HepG2 (cell line): ENCODE measurements around the gene TPH1. TPM values are rescaled to one million over a fixed set of nuclear protein-coding genes. Genes with fewer than 3 reads are reported as not detected.

ENCODE experiments used
- ATAC-seq: fragments of 200-7000 bp; cut with Tn5 transposase; 3 replicates; pipeline ENCODE4 v1.9.1; 2020; ENCODE audit warnings: mild to moderate bottlenecking, moderate library complexity
- BruUV-seq: library from RNA; stranded (reverse); fragments of 400-500 nt; replicated peaks from 2 replicates; lab custom pipeline; 2021; lab: Mats Ljungman, UMichigan
- CTCF ChIA-PET: fragments of 300-600 bp; formaldehyde crosslinking; extraction: SDS; loops from one replicate; lab custom pipeline; 2021; ENCODE audit warnings: low total read pairs, inconsistent platforms, low intra/inter-chr PET ratio; lab: Yijun Ruan, JAX
- POLR2A ChIA-PET: fragments of 350-600 bp; sonication (Branson Sonifier 250); formaldehyde crosslinking; loops from one replicate; lab custom pipeline; 2020; ENCODE audit warnings: antibody characterized with exemption, inconsistent platforms; lab: Yijun Ruan, JAX
- DNase-seq: peaks from one replicate; pipeline ENCODE4 v3.0.0-alpha.2; 2015; ENCODE audit warnings: low spot score
- FAIRE-seq: peaks from 3 replicates; lab custom pipeline; 2011; peaks lifted over from hg19 to GRCh38; lab: Jason Lieb, UNC
- H2AFZ ChIP-seq: one replicate; pipeline ENCODE4 v1.6.1; 2011; ENCODE audit warnings: low read length, inconsistent platforms
- H3K27ac ChIP-seq: fragments of 300-600 bp; 3 replicates; pipeline ENCODE4 v1.8.0; 2011; ENCODE audit warnings: mixed run types, mild to moderate bottlenecking, mixed read lengths, low read length, inconsistent platforms; ENCODE audit not compliant: insufficient read depth; ENCODE audit errors: extremely low read length
- H3K27me3 ChIP-seq, 2 experiments: fragments of 200-600 bp in 1 of 2; 2 replicates in 1 of 2; 3 replicates in 1 of 2; pipeline versions ENCODE4 v1.6.0 to v1.8.0; 2011; ENCODE audit warnings: low read length in 2 of 2, mild to moderate bottlenecking in 2 of 2, moderate library complexity in 2 of 2, inconsistent platforms in 1 of 2; ENCODE audit not compliant: insufficient read depth in 2 of 2, control insufficient read depth in 1 of 2
- H3K36me3 ChIP-seq, 2 experiments: fragments of 200-600 bp in 1 of 2; replicated peaks in 1 of 2; 2 replicates in 1 of 2; 3 replicates in 1 of 2; pipeline versions ENCODE4 v1.5.1 to v1.8.0; 2011; ENCODE audit warnings: low read length in 2 of 2, inconsistent platforms in 1 of 2; ENCODE audit not compliant: insufficient read depth in 2 of 2, control insufficient read depth in 1 of 2
- H3K4me1 ChIP-seq: 2 replicates; pipeline ENCODE4 v1.5.1; 2012; ENCODE audit warnings: low read length, inconsistent platforms; ENCODE audit not compliant: insufficient read depth
- H3K4me2 ChIP-seq: 2 replicates; pipeline ENCODE4 v1.6.0; 2011; ENCODE audit warnings: low read depth, low read length, inconsistent platforms
- H3K4me3 ChIP-seq, 3 experiments: fragments of 200-600 bp in 1 of 3; sonication (generic), shearing (Covaris generic) in 1 of 3; replicated peaks in 1 of 3; 2 replicates each; pipeline ENCODE4 v1.5.1; 2011 to 2016; ENCODE audit warnings: low read length in 3 of 3, inconsistent platforms in 2 of 3, low read depth in 2 of 3, mild to moderate bottlenecking in 2 of 3, control low read depth in 1 of 3, mixed read lengths in 1 of 3; ENCODE audit not compliant: insufficient read depth in 1 of 3
- H3K79me2 ChIP-seq: one replicate; pipeline ENCODE4 v1.6.1; 2011; ENCODE audit warnings: low read length, inconsistent platforms; ENCODE audit not compliant: insufficient read depth
- H3K9ac ChIP-seq: 2 replicates; pipeline ENCODE4 v1.6.0; 2011; ENCODE audit warnings: mild to moderate bottlenecking, low read depth, low read length, inconsistent platforms; ENCODE audit not compliant: insufficient read depth
- H3K9me3 ChIP-seq: 2 replicates; pipeline ENCODE4 v1.5.1; 2012; ENCODE audit warnings: mild to moderate bottlenecking, low read length
- H4K20me1 ChIP-seq: 2 replicates; pipeline ENCODE4 v1.6.0; 2011; ENCODE audit warnings: inconsistent platforms, mild to moderate bottlenecking, low read length, moderate library complexity; ENCODE audit not compliant: insufficient read depth
- DBP ChIP-seq: sonication (generic); formaldehyde crosslinking; IDR thresholded peaks from 2 replicates; pipeline ENCODE4 v1.4.0; 2020; ENCODE audit warnings: missing genetic modification reagents; ENCODE audit errors: not compliant biosample characterization
- ERF ChIP-seq: IDR thresholded peaks from 2 replicates; pipeline ENCODE4 v1.6.1; 2018; ENCODE audit warnings: missing biosample characterization, missing genetic modification reagents
- FOXM1 ChIP-seq: sonication (generic); formaldehyde crosslinking; IDR thresholded peaks from 2 replicates; pipeline ENCODE4 v1.5.0; 2020; ENCODE audit warnings: missing genetic modification reagents
- MED1 ChIP-seq: sonication (generic); formaldehyde crosslinking; IDR thresholded peaks from 2 replicates; pipeline ENCODE4 v1.4.0; 2020; ENCODE audit warnings: missing genetic modification reagents
- NCOA1 ChIP-seq: sonication (generic); formaldehyde crosslinking; IDR thresholded peaks from 2 replicates; pipeline ENCODE4 v1.9.0; 2021; ENCODE audit warnings: missing genetic modification reagents
- NONO ChIP-seq, 2 experiments: fragments of 450-650 bp in 1 of 2; sonication (generic) in 1 of 2; formaldehyde crosslinking in 1 of 2; IDR thresholded peaks in 1 of 2; conservative IDR thresholded peaks in 1 of 2; 2 replicates each; pipeline versions ENCODE4 v1.6.1 to v1.8.0; 2017 to 2022; ENCODE audit warnings: mild to moderate bottlenecking in 1 of 2, missing genetic modification reagents in 1 of 2, moderate library complexity in 1 of 2
- NR2F1 ChIP-seq, 2 experiments: fragments of 450-650 bp in 1 of 2; formaldehyde crosslinking in 1 of 2; IDR thresholded peaks; 2 replicates each; pipeline versions ENCODE4 v1.5.0 to v1.6.1; 2016 to 2020; ENCODE audit warnings: mild to moderate bottlenecking in 1 of 2, missing compliant biosample characterization in 1 of 2, missing genetic modification reagents in 1 of 2, moderate library complexity in 1 of 2
- RARA ChIP-seq: IDR thresholded peaks from 2 replicates; pipeline ENCODE4 v1.6.1; 2016; ENCODE audit warnings: missing genetic modification reagents, missing compliant biosample characterization
- RXRB ChIP-seq: IDR thresholded peaks from 2 replicates; pipeline ENCODE4 v1.6.1; 2016; ENCODE audit warnings: borderline replicate concordance, missing genetic modification reagents, missing compliant biosample characterization
- SAP130 ChIP-seq: IDR thresholded peaks from 2 replicates; pipeline ENCODE4 v1.6.1; 2016; ENCODE audit warnings: low read depth
- THYN1 ChIP-seq: sonication (generic); formaldehyde crosslinking; IDR thresholded peaks from 2 replicates; pipeline ENCODE4 v1.8.1; 2023; ENCODE audit warnings: low read depth, mild to moderate bottlenecking, moderate library complexity, missing genetic modification reagents, borderline replicate concordance
- ZFX ChIP-seq: sonication (generic); formaldehyde crosslinking; IDR thresholded peaks from 2 replicates; pipeline ENCODE4 v1.4.0; 2020; ENCODE audit warnings: mild to moderate bottlenecking, low read depth, missing genetic modification reagents, moderate library complexity
- ZNF512B ChIP-seq: sonication (generic); formaldehyde crosslinking; IDR thresholded peaks from 2 replicates; pipeline ENCODE4 v1.5.1; 2020; ENCODE audit warnings: missing genetic modification reagents, mild to moderate bottlenecking, borderline replicate concordance
- ZNF574 ChIP-seq: sonication (generic); formaldehyde crosslinking; IDR thresholded peaks from 2 replicates; pipeline ENCODE4 v1.4.0; 2020; ENCODE audit warnings: missing genetic modification reagents
- WGBS: methylation state at CpG from one replicate; pipeline ENCODE4 v1.1.6; 2017; ENCODE audit warnings: low lambda C conversion rate; 5-methylcytosine and 5-hydroxymethylcytosine counted together
- in situ Hi-C: cut with HindIII; loops from 2 replicates; pipeline ENCODE4 v1.10.0; 2017; ENCODE audit warnings: low pct_unique_long_range_greater_than_20kb; ENCODE audit not compliant: extremely low pct_ligation_motif_present
- intact Hi-C: fragments of 100-400 bp; cut with micrococcal nuclease; formaldehyde crosslinking; loops from one replicate; pipeline ENCODE4 v1.10.0; 2022; ENCODE audit not compliant: unreplicated experiment
- polyA plus RNA-seq, 8 experiments: library from polyadenylated mRNA; depleted of rRNA in 3 of 8; stranded (reverse) in 7 of 8; unstranded in 1 of 8; fragments of >200 nt; fragmentation: Illumina TruSeq in 4 of 8; extraction: Trizol in 4 of 8; gene quantifications; 2 replicates each; pipeline versions ENCODE4 v1.2.1 to v1.2.3, GENCODE V29; 2011 to 2016; ENCODE audit warnings: low read depth in 4 of 8, missing spikeins in 1 of 8, mixed read lengths in 1 of 8; ENCODE audit not compliant: insufficient read depth in 1 of 8
- total RNA-seq, 5 experiments: library from RNA; depleted of rRNA; stranded (reverse); fragments of >200 nt; fragmentation: Illumina TruSeq; extraction: Trizol; gene quantifications; 2 replicates each; pipeline ENCODE4 v1.2.3, GENCODE V29; 2016; ENCODE audit warnings: low read depth in 1 of 5
- TF ChIP-seq, protein P1 (sequence below): IDR thresholded peaks from 2 replicates; pipeline ENCODE4 v1.6.1; 2016

Gene TPH1
- total and polyA plus RNA-seq, 2 of the 13 experiments (the other 11 are each of a cell fraction or from before 2014, with no cell fraction given): 0.26 to 0.53 TPM

DNA sequence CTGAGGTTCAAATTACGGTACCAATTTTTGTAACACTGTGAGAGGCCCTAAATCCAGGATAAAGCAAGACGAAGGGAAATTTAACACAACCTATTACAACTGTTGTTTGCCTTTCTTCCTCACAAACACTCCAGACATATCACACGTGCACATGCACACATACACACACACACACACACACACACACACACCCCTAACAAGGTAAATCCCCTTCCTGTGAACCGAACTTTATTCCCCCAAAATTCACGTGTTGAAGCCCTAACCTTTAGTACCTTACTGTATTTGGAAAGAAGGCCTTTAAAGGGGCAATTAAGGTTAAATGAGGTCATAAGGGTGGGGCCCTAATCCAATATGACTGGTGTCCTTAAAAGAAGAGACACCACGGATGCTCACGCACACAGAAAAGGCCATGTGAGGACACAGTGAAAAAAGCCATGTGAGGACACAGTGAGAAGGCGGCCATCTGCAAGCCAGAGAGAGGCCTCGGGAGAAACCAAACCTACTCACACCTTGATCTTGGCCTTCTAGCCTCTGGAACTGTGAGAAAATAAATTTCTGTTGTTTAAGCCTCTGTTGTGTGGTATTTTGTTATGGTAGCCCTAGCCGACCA, 35.0 kb downstream of the TPH1 start:
- peak overlapping the region; percentile 85 for H3K9ac ChIP-seq
- no peaks in the 10 kb centered on the region for H4K20me1 ChIP-seq
- H3K27me3 ChIP-seq: no peaks in the 10 kb centered on the region; a peak in 1 of 5 replicates
- DNase-seq (peak; percentile 28), FAIRE-seq (no peak), ATAC-seq (no peak)
- in situ Hi-C loops: loop anchor here (5.0 kb wide), 1 partner anchor 96 kb away; the partner anchor contains the start of gene SAAL1
- H2AFZ ChIP-seq: peak overlapping the region; percentile 24
- CTCF ChIA-PET: no interaction called here
- intact Hi-C loops: no loop called here
- H3K79me2 ChIP-seq: peaks cover 39% of the 10 kb centered on the region
- peaks cover 3 to 8% of the 10 kb centered on the region in 2 experiments; a peak in 1 of 5 replicates for H3K36me3 ChIP-seq
- TSS peak; percentile 49 for BruUV-seq
- 47% methylated on average over 9 of the region's 10 CpGs for WGBS
- H3K4me1 ChIP-seq: peaks cover 50% of the 10 kb centered on the region
- H3K27ac ChIP-seq: peak overlapping the region; percentile 70
- POLR2A ChIA-PET: interaction anchor here (0.8 to 3.4 kb wide), 3 partner anchors 10 to 25 kb away, joined by 3 to 25 read pairs (median 4); no protein-coding TSS in a partner anchor
- H3K4me3 ChIP-seq: peak overlapping the region; percentile 54 to 92 (median 74); a peak in 5 of 6 replicates
- H3K9me3 ChIP-seq: no peaks in the 10 kb centered on the region
- H3K4me2 ChIP-seq: peak overlapping the region; percentile 97
- no peak for TF ChIP-seq NCOA1
- TF ChIP-seq, protein P1, sequence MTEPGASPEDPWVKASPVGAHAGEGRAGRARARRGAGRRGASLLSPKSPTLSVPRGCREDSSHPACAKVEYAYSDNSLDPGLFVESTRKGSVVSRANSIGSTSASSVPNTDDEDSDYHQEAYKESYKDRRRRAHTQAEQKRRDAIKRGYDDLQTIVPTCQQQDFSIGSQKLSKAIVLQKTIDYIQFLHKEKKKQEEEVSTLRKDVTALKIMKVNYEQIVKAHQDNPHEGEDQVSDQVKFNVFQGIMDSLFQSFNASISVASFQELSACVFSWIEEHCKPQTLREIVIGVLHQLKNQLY: no peak
- no peak for TF ChIP-seq ERF
- TF ChIP-seq NONO (IDR thresholded peaks at IDR 0.05): no peak
- TF ChIP-seq NONO (CRISPR knock-in tag; conservative IDR thresholded peaks at IDR 0.05): no peak
- TF ChIP-seq DBP (CRISPR knock-in tag): no peak
- 0 out of 2 replicates have a peak, but pooled peaks have one; percentile 15 for TF ChIP-seq ZNF574 (CRISPR knock-in tag)
- peak; percentile 19; the same call in 1 of the 2 replicates for TF ChIP-seq RARA (CRISPR knock-in tag)
- TF ChIP-seq MED1 (CRISPR knock-in tag): peak; percentile 21; the same call in 1 of the 2 replicates
- no peak for TF ChIP-seq THYN1 (CRISPR knock-in tag)
- no peak for TF ChIP-seq NR2F1 (CRISPR knock-in tag; IDR thresholded peaks at IDR 0.05)
- TF ChIP-seq ZNF512B (CRISPR knock-in tag): no peak
- peak; percentile 13; the same call in 1 of the 2 replicates for TF ChIP-seq SAP130 (CRISPR knock-in tag)
- TF ChIP-seq ZFX: peak; percentile 13; the same call in 1 of the 2 replicates
- TF ChIP-seq FOXM1 (CRISPR knock-in tag): no peak
- TF ChIP-seq RXRB: peak; percentile 95
